ENCODE measurements around the gene LYG1.
"Not testable (repeated sequence)": the region's sequence is repeated elsewhere in the genome, so short reads cannot be mapped to it uniquely, and the experiment has no call there.

The LYG1 gene
- 0.21 to 1.3 (median 0.64) reads per million in 18 experiments for total RNA-seq

- not testable (repeated sequence) for DNase-seq
These were observed at the start of gene LYG1 for GRCh38 chr2:99301097-99301496. LYG1 (minus strand) TSS chr2:99301197; CDS start chr2:99295670, 5,527 bp downstream.

GRCh38 chr2:99350194-99350593 lies 49.2 kb upstream of the LYG1 start:
- no peak for DNase-seq

- DNase-seq, result no peak
These were observed 47.2 kb upstream of the LYG1 start for GRCh38 chr2:99348173-99348572.

- DNase-seq, result no peak
These were observed 45.2 kb upstream of the LYG1 start for GRCh38 chr2:99346218-99346617.

- DNase-seq, result not testable (repeated sequence)
These were observed 44.4 kb upstream of the LYG1 start for GRCh38 chr2:99345446-99345845.

GRCh38 chr2:99342536-99342935 lies 41.5 kb upstream of the LYG1 start:
- no peak for DNase-seq

- no peak for DNase-seq
These were observed 39.8 kb upstream of the LYG1 start for GRCh38 chr2:99340669-99341236.

- no peak for DNase-seq
These were observed 37.1 kb upstream of the LYG1 start for GRCh38 chr2:99338029-99338585.

- DNase-seq, result peak; percentile 98 to 99
These were observed 36.4 kb upstream of the LYG1 start, which contains the start of gene EIF5B for GRCh38 chr2:99337113-99338028. EIF5B (plus strand) TSS chr2:99337389; CDS start chr2:99337555, 166 bp downstream.

GRCh38 chr2:99336804-99337112 lies 35.8 kb upstream of the LYG1 start:
- DNase-seq, result no peak

- peak; percentile 100 for DNase-seq
These were observed 35.2 kb upstream of the LYG1 start, which contains the start of gene TXNDC9 for GRCh38 chr2:99335911-99336803. TXNDC9 (minus strand) TSS chr2:99336333; CDS start chr2:99333210, 3,123 bp downstream.

- DNase-seq, result no peak
These were observed 24.4 kb upstream of the LYG1 start for GRCh38 chr2:99325384-99325783.

GRCh38 chr2:99317873-99318200 lies 16.8 kb upstream of the LYG1 start:
- DNase-seq, result not testable (repeated sequence)

- DNase-seq, result no peak
These were observed 16.3 kb upstream of the LYG1 start for GRCh38 chr2:99317161-99317872.

- DNase-seq, result no peak
These were observed 1.4 kb downstream of the LYG1 start for GRCh38 chr2:99299580-99299979.

GRCh38 chr2:99297994-99298393 lies 3.0 kb downstream of the LYG1 start:
- DNase-seq, result peak in 1 of 2 donors; percentile 2

- DNase-seq, result no peak
These were observed 15.5 kb downstream of the LYG1 start for GRCh38 chr2:99285526-99285925.

GRCh38 chr2:99279969-99280695 lies 20.9 kb downstream of the LYG1 start:
- DNase-seq, result no peak

GRCh38 chr2:99278793-99279291 lies 22.2 kb downstream of the LYG1 start:
- DNase-seq, result no peak

- not testable (repeated sequence) for DNase-seq
These were observed 22.7 kb downstream of the LYG1 start for GRCh38 chr2:99278195-99278765.

- DNase-seq, result no peak
These were observed 25.1 kb downstream of the LYG1 start for GRCh38 chr2:99275882-99276281.

Measured in inflammatory macrophage (primary cell).